Medulla oblongata (tissue), 1 donor: ENCODE results near the gene FKBP7.
"Not testable (repeated sequence)": the region's sequence is repeated elsewhere in the genome, so short reads cannot be mapped to it uniquely, and the experiment has no call there.

Experiments
- DNase-seq: peaks from one replicate; pipeline ENCODE4 v3.0.0-alpha.2; 2015; ENCODE audit errors: extremely low spot score

The FKBP7 gene

DNA sequence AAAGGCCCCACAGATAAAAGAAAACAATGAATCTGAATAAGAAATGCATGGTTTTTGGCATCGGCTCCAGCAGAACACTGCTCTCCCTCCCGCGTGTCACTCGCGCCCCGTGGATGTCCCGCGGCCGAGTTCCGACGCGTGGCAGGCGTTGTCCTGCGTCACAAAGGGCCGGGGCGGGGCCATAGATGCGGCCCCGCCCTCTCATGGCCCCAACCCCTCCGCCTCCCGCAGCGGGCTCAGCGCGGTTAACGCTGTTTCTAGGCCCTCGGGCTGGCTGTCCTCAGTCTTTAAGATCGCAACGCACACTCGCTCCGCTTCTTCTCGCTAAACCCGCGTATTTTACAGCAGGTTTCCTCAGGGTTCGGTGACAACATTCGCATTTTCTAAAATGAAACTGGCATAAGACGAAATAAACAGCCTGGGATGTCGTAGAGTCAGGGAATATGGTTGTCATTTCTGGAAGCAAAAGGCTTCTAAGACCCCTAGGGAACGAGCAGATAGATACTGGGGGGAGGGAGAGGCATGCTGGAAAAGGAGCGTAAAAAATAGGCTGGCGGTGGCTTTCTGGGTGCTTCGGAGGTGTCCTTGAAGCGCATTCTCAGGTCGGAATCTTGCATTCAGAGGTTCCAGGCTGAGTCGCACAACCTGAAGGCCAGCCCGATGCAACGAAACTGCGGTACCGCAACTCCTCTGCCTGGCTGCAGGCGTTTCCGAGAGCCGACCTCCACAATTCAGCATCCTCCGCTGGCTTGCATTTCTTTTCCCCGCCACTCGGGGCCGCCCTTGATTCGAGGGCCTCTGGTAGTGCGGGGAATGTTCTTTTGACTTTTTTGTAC lies at the start of gene FKBP7:
Gene FKBP7 (minus strand): TSS at position 162 of the 836 bp plus-strand sequence. CDS start 101 bp downstream, at position 61.
- peak; percentile 95 for DNase-seq

DNA sequence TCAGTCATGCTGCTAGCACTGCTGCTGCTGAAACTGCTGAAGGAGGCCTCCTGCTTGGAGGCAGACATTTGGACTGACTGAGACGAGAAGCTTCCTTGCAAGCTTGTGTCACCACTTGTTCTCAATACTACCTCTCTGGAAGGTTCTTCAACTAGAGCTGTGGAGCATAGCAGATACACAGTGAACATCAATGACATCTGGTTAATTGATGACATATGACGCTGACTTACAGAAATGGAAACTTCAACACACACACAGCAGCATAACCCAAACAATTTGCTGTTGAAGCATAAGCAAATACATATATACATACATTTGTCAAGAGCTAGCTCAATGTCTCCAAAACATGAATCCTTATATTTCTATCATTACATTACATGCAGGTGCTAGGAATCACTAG lies 49.2 kb upstream of the FKBP7 start:
- DNase-seq, result no peak

GRCh38 chr2:178526256-178526655 lies 47.9 kb upstream of the FKBP7 start:
- no peak for DNase-seq

- DNase-seq, result not testable (repeated sequence)
Observed at GRCh38 chr2:178525460-178525859, 47.1 kb upstream of the FKBP7 start.

GRCh38 chr2:178525010-178525409 lies 46.6 kb upstream of the FKBP7 start:
- DNase-seq, result not testable (repeated sequence)

DNA sequence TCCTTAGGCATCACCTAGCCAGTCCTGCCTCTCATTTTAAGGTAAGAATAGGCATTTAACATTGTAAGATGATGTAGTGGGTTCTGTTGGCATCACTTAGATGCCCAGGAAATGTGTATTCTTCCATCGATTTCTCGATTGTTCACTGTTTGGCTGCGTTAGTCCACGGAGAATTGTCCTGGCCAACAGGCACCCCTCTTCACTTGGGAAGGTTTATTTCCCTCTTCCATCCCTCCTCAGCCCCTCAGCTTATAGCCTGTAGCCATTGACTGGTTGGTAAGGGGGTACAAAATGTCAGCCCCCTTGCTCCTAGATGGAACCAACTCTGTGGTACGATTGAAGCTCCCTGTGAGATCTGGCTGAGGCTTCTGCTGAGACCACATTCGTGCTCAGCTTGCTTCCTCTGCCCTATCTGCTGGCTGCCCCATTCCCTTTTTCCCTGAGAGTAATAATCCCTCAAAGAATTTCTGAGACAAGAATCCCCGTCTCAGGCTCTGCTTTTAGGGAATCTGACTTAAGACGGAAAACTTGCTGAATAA lies 45.3 kb upstream of the FKBP7 start:
- DNase-seq, result no peak

GRCh38 chr2:178522950-178523595 lies 44.7 kb upstream of the FKBP7 start:
- DNase-seq, result peak; percentile 86

DNA sequence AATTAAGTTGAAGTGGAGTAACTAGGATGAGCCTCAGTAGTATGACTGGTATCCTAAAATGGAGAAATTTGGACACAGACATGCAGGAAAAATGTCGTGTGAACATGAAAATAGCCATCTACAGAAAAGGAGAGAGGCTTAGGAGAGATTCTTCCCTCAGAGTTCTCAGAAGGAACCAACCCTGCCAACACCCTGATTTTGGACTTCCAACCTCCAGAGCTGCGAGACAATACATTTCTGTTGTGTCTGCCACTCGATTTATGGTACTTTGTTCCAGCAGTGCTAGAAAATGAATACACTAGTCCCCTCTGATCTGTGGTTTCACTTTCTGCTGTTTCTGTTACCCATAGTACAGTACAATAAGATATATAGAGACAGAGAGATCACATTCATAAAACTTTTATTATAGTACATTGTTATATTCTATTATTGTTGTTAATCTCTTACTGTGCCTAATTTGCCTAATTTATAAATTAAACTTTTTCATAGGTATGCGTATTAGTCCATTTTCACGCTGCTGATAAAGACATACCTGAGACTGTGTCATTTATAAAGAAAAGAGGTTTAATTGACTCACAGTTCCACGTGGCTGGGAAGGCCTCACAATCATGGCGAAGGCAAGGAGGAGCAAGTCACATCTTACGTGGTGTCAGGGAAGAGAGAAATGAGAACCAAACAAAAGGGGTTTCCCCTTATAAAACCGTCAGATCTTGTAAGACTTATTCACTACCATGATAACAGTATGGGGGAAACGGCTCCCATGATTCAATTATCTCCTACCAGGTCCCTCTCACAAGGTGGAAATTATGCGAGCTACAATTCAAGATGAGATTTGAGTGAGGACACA lies 43.1 kb upstream of the FKBP7 start:
- no peak for DNase-seq

DNA sequence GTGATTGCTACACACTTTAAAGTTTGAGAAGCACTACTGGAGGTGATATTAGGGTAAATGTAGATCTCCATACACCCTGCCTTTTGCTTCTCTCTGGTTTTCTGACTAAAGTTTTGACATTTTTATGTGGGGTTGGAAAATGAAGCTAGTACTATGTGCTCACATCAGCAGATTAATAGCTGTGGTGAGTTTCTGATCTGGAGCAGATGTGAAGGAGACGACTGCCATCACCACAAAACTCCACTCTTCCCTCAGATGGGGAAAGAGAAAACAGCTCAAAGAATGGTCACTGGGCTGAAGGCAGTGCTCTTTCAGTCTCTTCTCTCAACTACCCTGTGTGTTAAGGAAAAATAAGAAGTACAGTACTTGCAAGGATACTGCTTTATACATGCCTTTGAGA lies 39.1 kb upstream of the FKBP7 start:
- DNase-seq, result no peak

DNA sequence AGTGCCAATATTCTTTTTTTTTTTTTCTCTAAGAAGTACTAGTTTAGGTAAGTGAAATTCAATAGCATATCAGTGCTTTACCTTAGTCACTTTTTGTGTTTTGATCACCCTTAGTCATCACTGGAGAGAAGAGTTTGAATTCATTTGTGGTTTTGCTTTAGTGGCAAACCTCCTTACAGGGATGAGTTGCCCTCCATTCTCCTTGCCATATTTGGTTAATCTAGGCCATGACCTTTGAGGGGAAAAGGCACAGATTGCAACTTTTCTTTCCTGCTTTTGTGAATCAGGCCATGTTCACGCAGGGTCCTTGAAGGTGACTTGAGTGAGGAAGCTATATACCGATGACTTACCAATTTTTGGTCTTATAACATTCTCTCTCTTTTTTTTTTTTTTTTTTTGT lies 36.3 kb upstream of the FKBP7 start:
- no peak for DNase-seq

GRCh38 chr2:178513876-178514275 lies 35.5 kb upstream of the FKBP7 start:
- no peak for DNase-seq

- DNase-seq, result peak; percentile 9
Observed at GRCh38 chr2:178512484-178512883, 34.1 kb upstream of the FKBP7 start.

- no peak for DNase-seq
Observed at GRCh38 chr2:178510384-178510783, 32.0 kb upstream of the FKBP7 start.

DNA sequence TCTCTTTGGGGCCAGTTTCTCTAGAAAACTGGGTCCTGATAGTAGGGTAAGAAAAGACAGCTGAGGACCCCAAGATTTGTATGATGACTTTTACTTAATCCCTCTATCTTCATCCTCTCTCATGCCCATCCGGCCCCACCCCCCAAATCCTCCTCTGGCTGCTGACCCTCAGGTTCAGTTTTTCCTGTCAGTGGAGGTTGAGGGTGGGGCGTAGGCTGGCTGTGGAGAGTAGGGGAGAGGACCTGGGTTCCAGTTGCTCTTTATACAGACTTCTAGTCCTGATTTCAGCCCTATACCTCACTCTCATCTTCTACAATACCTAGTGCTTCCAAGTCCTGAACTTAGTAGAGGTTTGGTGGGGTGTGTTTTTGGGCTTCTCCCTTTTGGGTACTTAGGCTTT lies 30.2 kb upstream of the FKBP7 start:
- DNase-seq, result no peak

GRCh38 chr2:178506949-178507348 lies 28.5 kb upstream of the FKBP7 start:
- no peak for DNase-seq

DNA sequence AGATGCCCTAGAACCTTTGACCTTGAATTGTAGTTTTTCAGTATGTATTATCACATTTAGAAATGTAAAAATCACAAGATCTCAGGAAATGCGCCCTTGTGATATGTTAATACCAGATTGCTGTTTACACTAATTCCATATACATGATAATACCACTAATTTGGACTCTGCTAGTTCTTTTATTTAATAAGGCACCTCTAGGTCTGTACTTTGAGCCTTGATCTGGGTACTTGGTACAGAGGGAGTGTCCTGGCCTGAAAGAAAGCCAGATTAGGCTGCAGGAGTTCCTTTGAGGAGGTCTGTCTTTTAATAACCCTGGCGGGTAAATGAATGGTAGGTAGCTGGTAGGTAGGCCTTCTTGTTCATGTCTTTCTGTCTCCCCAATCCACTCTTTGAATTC lies 28.1 kb upstream of the FKBP7 start:
- DNase-seq, result no peak

DNA sequence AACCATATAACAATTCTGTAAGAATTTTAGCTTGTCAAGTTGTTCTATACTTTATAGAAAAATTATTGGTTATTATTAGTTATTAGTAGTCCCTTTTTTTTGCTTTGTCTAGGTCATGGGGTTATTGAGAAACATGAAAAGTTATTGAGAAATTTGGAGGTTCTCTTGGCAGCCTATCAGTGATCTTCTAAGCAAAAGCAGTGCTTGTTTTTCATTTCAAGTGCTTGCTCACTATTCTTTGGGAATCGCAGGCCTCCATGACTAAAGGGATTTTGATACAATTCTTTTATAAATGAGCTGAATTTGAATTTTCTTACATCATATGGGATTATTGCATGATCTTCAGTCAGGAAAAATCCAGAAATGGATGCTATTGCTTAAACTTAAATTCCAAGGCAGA lies 27.7 kb upstream of the FKBP7 start:
- no peak for DNase-seq

GRCh38 chr2:178502751-178503150 lies 24.4 kb upstream of the FKBP7 start:
- DNase-seq, result no peak

GRCh38 chr2:178499640-178500039 lies 21.2 kb upstream of the FKBP7 start:
- no peak for DNase-seq

DNA sequence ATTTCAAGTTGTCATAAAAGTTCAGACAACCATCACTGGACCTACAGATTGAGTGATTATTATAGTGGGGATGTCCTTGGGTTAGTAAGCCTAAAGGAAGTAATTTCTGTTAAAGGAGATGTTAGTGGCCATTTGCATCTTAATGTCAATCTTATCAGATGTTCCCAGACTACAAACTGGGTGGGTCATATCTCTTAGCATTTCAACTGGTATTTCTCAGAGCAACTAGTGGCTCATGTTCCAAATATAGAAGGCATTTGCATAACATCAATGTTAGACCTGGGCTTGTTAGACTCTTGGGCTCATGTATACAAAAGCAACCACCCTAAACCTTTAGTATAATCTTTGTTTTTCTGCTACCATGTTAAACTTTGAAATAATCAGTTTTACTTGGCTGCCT lies 19.7 kb upstream of the FKBP7 start:
- no peak for DNase-seq

- DNase-seq, result no peak
Observed at GRCh38 chr2:178496049-178496448, 17.6 kb upstream of the FKBP7 start.

- no peak for DNase-seq
Observed at GRCh38 chr2:178491612-178492011, 13.2 kb upstream of the FKBP7 start.
